H9 (cell line): ENCODE results near the gene ELP1. TPM values are rescaled to one million over a fixed set of nuclear protein-coding genes. Genes with fewer than 3 reads are reported as not detected.

Source experiments
- DNase-seq: peaks from one replicate; pipeline ENCODE4 v3.0.0-alpha.2; 2017
- H2AFZ ChIP-seq: one replicate; pipeline ENCODE4 v1.6.1; 2013; ENCODE audit warnings: mild to moderate bottlenecking, low read length, control low read depth, moderate library complexity
- H2AK5ac ChIP-seq: 2 replicates; pipeline ENCODE4 v1.6.1; 2013; ENCODE audit warnings: low read length, control low read depth, mixed read lengths; ENCODE audit not compliant: insufficient read length
- H2BK120ac ChIP-seq: one replicate; pipeline ENCODE4 v1.6.1; 2013; ENCODE audit warnings: low read depth, mild to moderate bottlenecking, low read length, control low read depth, inconsistent platforms; ENCODE audit not compliant: poor library complexity, severe bottlenecking
- H2BK12ac ChIP-seq: 2 replicates; pipeline ENCODE4 v1.6.1; 2013; ENCODE audit warnings: low read length, control low read depth, mixed read lengths, low read depth; ENCODE audit not compliant: insufficient read length
- H2BK15ac ChIP-seq: 2 replicates; pipeline ENCODE4 v1.6.1; 2013; ENCODE audit warnings: low read depth, low read length, control low read depth
- H2BK20ac ChIP-seq: one replicate; pipeline ENCODE4 v1.6.1; 2013; ENCODE audit warnings: low read depth, mild to moderate bottlenecking, low read length, control low read depth, inconsistent platforms; ENCODE audit not compliant: poor library complexity, severe bottlenecking
- H2BK5ac ChIP-seq: 2 replicates; pipeline ENCODE4 v1.6.1; 2013; ENCODE audit warnings: low read length, control low read depth, mixed read lengths; ENCODE audit not compliant: insufficient read length
- H3K14ac ChIP-seq: 2 replicates; pipeline ENCODE4 v1.6.1; 2013; ENCODE audit warnings: low read length, control low read depth; ENCODE audit not compliant: insufficient read depth
- H3K18ac ChIP-seq: 2 replicates; pipeline ENCODE4 v1.6.1; 2013; ENCODE audit warnings: low read depth, mild to moderate bottlenecking, mixed read lengths, low read length, control low read depth; ENCODE audit not compliant: insufficient read length
- H3K23ac ChIP-seq: 2 replicates; pipeline ENCODE4 v1.6.1; 2013; ENCODE audit warnings: low read length, control low read depth, mixed read lengths, low read depth; ENCODE audit not compliant: insufficient read length
- H3K23me2 ChIP-seq: 2 replicates; pipeline ENCODE4 v1.6.1; 2013; ENCODE audit warnings: low read depth, mild to moderate bottlenecking, mixed read lengths, low read length, control low read depth; ENCODE audit not compliant: insufficient read length, poor library complexity, severe bottlenecking
- H3K27ac ChIP-seq: 2 replicates; pipeline ENCODE4 v1.5.1; 2013; ENCODE audit warnings: low read length, control low read depth, mixed read lengths, low read depth; ENCODE audit not compliant: insufficient read length
- H3K27me3 ChIP-seq: 2 replicates; pipeline ENCODE4 v1.6.1; 2013; ENCODE audit warnings: low read length, control low read depth, inconsistent platforms; ENCODE audit not compliant: insufficient read depth
- H3K4ac ChIP-seq: 2 replicates; pipeline ENCODE4 v1.6.1; 2013; ENCODE audit warnings: low read depth, mild to moderate bottlenecking, control low read depth, inconsistent platforms, low read length, moderate library complexity
- H3K4me1 ChIP-seq: 2 replicates; pipeline ENCODE4 v1.6.1; 2013; ENCODE audit warnings: low read length, control low read depth, inconsistent platforms; ENCODE audit not compliant: insufficient read depth
- H3K4me2 ChIP-seq: 2 replicates; pipeline ENCODE4 v1.6.1; 2013; ENCODE audit warnings: low read length, control low read depth, mixed read lengths; ENCODE audit not compliant: insufficient read length, insufficient read depth
- H3K56ac ChIP-seq: 2 replicates; pipeline ENCODE4 v1.6.1; 2013; ENCODE audit warnings: low read depth, mild to moderate bottlenecking, mixed read lengths, low read length, control low read depth; ENCODE audit not compliant: insufficient read length
- H3K79me1 ChIP-seq: 2 replicates; pipeline ENCODE4 v1.6.1; 2013; ENCODE audit warnings: low read depth, mild to moderate bottlenecking, moderate library complexity, low read length, control low read depth, inconsistent platforms; ENCODE audit not compliant: insufficient read depth, poor library complexity, severe bottlenecking
- H3K79me2 ChIP-seq: 2 replicates; pipeline ENCODE4 v1.6.1; 2013; ENCODE audit warnings: low read length, control low read depth, inconsistent platforms; ENCODE audit not compliant: insufficient read depth
- H3K9ac ChIP-seq: 2 replicates; pipeline ENCODE4 v1.6.1; 2013; ENCODE audit warnings: low read length, control low read depth, mixed read lengths; ENCODE audit not compliant: insufficient read length; ENCODE audit errors: extremely low read depth
- H3K9me3 ChIP-seq: one replicate; pipeline ENCODE4 v1.6.1; 2013; ENCODE audit warnings: low read depth, low read length, inconsistent platforms; ENCODE audit not compliant: control insufficient read depth
- H3T11ph ChIP-seq: one replicate; pipeline ENCODE4 v1.6.1; 2013; ENCODE audit warnings: mild to moderate bottlenecking, low read length, control low read depth, inconsistent platforms
- H4K20me1 ChIP-seq: one replicate; pipeline ENCODE4 v1.6.1; 2013; ENCODE audit not compliant: control insufficient read depth, insufficient read length, insufficient read depth
- H4K5ac ChIP-seq: 2 replicates; pipeline ENCODE4 v1.6.1; 2013; ENCODE audit warnings: low read depth, mild to moderate bottlenecking, mixed read lengths, low read length, control low read depth; ENCODE audit not compliant: insufficient read length
- H4K8ac ChIP-seq: replicated peaks from 2 replicates; pipeline ENCODE4 v1.6.1; 2013; ENCODE audit warnings: low read length, control low read depth, mixed read lengths, low read depth; ENCODE audit not compliant: insufficient read length
- H4K91ac ChIP-seq: 2 replicates; pipeline ENCODE4 v1.6.1; 2013; ENCODE audit warnings: low read depth, mild to moderate bottlenecking, moderate library complexity, mixed read lengths, low read length, control low read depth; ENCODE audit not compliant: insufficient read length
- H3K27ac Mint-ChIP-seq, 3 experiments: 2 replicates in 2 of 3; 3 replicates in 1 of 3; pipeline ENCODE4 v1.8.0; 2020 to 2021; ENCODE audit warnings: mixed read lengths in 3 of 3, mild to moderate bottlenecking in 1 of 3, moderate library complexity in 1 of 3
- H3K27me3 Mint-ChIP-seq: 2 replicates; pipeline ENCODE4 v1.8.0; 2021; ENCODE audit warnings: low read depth, mild to moderate bottlenecking, moderate library complexity, mixed read lengths
- H3K36me3 Mint-ChIP-seq, 3 experiments: 2 replicates in 2 of 3; 3 replicates in 1 of 3; pipeline ENCODE4 v1.8.0; 2020 to 2021; ENCODE audit warnings: low read depth in 3 of 3, mixed read lengths in 3 of 3; ENCODE audit not compliant: insufficient read depth in 1 of 3
- H3K4me1 Mint-ChIP-seq, 2 experiments: 2 replicates each; pipeline ENCODE4 v1.8.0; 2020; ENCODE audit warnings: mixed read lengths in 2 of 2
- H3K4me3 Mint-ChIP-seq, 2 experiments: 2 replicates in 1 of 2; 3 replicates in 1 of 2; pipeline ENCODE4 v1.8.0; 2020 to 2021; ENCODE audit warnings: mild to moderate bottlenecking in 2 of 2, mixed read lengths in 2 of 2, moderate library complexity in 1 of 2
- H3K9me3 Mint-ChIP-seq, 2 experiments: 2 replicates in 1 of 2; 3 replicates in 1 of 2; pipeline ENCODE4 v1.8.0; 2020; ENCODE audit warnings: mild to moderate bottlenecking in 2 of 2, mixed read lengths in 2 of 2, moderate library complexity in 1 of 2
- WGBS: extraction: QIAGEN DNeasy Blood & Tissue Kit; methylation state at CpG from one replicate; pipeline ENCODE4 v1.1.7; 2013; ENCODE audit warnings: missing lambda C conversion rate, low lambda C conversion rate, mixed read lengths; ENCODE audit not compliant: insufficient read length; ENCODE audit errors: extremely low coverage; 5-methylcytosine and 5-hydroxymethylcytosine counted together
- long read RNA-seq: library from polyadenylated mRNA; unstranded; transcript quantifications from one replicate; pipeline ENCODE4 v2.0.0, GENCODE V29; 2020
- total RNA-seq: library from RNA; stranded (reverse); gene quantifications from 2 replicates; pipeline ENCODE4 v1.2.1, GENCODE V29; 2021
- TF ChIP-seq, protein P1 (sequence below): fragments of 200-600 bp; sonication (generic); conservative IDR thresholded peaks from 3 replicates; pipeline ENCODE4 v1.8.0; 2021; ENCODE audit warnings: antibody characterized with exemption, mild to moderate bottlenecking

ELP1 gene, protein sequence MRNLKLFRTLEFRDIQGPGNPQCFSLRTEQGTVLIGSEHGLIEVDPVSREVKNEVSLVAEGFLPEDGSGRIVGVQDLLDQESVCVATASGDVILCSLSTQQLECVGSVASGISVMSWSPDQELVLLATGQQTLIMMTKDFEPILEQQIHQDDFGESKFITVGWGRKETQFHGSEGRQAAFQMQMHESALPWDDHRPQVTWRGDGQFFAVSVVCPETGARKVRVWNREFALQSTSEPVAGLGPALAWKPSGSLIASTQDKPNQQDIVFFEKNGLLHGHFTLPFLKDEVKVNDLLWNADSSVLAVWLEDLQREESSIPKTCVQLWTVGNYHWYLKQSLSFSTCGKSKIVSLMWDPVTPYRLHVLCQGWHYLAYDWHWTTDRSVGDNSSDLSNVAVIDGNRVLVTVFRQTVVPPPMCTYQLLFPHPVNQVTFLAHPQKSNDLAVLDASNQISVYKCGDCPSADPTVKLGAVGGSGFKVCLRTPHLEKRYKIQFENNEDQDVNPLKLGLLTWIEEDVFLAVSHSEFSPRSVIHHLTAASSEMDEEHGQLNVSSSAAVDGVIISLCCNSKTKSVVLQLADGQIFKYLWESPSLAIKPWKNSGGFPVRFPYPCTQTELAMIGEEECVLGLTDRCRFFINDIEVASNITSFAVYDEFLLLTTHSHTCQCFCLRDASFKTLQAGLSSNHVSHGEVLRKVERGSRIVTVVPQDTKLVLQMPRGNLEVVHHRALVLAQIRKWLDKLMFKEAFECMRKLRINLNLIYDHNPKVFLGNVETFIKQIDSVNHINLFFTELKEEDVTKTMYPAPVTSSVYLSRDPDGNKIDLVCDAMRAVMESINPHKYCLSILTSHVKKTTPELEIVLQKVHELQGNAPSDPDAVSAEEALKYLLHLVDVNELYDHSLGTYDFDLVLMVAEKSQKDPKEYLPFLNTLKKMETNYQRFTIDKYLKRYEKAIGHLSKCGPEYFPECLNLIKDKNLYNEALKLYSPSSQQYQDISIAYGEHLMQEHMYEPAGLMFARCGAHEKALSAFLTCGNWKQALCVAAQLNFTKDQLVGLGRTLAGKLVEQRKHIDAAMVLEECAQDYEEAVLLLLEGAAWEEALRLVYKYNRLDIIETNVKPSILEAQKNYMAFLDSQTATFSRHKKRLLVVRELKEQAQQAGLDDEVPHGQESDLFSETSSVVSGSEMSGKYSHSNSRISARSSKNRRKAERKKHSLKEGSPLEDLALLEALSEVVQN (N-terminal part only)
- total RNA-seq, result 34.7 and 38.7 TPM in 2 replicates
- long read RNA-seq, full-length matches to known transcripts, result 18 of 69 reads
- long read RNA-seq, partial matches to known transcripts, result 24 of 69 reads
- long read RNA-seq, other reads (novel, unspliced or antisense), result 27 of 69 reads

DNA sequence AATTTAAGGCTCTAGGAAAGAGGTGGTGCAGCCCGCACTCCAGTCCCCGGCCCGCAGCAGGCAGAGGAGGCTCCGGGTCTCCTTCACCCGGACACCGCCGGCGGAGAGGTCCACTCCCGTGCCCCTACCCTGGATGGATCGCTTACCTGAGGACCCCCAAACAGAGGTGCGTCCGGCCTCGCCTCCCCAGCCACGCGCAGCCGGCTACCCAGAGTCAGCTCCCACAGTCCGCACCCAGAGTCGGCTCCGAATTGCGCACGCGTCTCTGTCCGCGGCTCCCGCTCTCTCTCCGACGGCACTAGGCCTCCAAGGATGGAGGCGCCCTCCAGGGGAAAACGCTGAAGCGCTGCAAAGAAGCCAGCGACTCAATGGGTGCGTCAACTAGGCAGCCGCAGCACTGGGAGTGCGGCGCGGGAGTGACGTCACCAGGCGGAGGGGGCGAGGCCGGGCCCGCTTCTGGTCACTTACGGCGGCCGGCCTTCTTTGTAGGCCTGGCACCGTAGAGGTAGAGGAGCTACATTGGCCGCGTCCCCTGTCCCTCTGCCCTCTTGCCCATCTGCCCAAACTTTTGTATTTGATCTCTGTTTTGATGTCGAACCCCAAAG is at the start of gene ELP1:
ELP1 (minus strand) TSS at position 407 of the 605 bp plus-strand sequence. CDS start 2,978 bp downstream, outside the sequence.
- TF ChIP-seq, protein P1, sequence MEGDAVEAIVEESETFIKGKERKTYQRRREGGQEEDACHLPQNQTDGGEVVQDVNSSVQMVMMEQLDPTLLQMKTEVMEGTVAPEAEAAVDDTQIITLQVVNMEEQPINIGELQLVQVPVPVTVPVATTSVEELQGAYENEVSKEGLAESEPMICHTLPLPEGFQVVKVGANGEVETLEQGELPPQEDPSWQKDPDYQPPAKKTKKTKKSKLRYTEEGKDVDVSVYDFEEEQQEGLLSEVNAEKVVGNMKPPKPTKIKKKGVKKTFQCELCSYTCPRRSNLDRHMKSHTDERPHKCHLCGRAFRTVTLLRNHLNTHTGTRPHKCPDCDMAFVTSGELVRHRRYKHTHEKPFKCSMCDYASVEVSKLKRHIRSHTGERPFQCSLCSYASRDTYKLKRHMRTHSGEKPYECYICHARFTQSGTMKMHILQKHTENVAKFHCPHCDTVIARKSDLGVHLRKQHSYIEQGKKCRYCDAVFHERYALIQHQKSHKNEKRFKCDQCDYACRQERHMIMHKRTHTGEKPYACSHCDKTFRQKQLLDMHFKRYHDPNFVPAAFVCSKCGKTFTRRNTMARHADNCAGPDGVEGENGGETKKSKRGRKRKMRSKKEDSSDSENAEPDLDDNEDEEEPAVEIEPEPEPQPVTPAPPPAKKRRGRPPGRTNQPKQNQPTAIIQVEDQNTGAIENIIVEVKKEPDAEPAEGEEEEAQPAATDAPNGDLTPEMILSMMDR, result no peak; the same call in 2 of the 3 replicates
- H2BK20ac ChIP-seq, result no peak within 1 kb of the TSS
- Mint-ChIP-seq H3K36me3 (peaks cover 2 to 15% (median 7%) of the 10 kb centered on the region in 3 experiments; a peak in 5 of 7 replicates), H3K9me3 (no peaks in the 10 kb centered on the region), H3K27ac (peak within 1 kb of the TSS; percentile 98 to 99 (median 98)), H3K4me1 (peaks cover 12 to 15% of the 10 kb centered on the region in 2 experiments), H3K4me3 (peak within 1 kb of the TSS; percentile 95 to 99), H3K27me3 (no peaks in the 10 kb centered on the region)
- H3K4me2 ChIP-seq, result peak within 1 kb of the TSS; percentile 83
- H3K9ac ChIP-seq, result peak within 1 kb of the TSS; percentile 84
- H3K4ac ChIP-seq, result no peak within 1 kb of the TSS
- H3K79me2 ChIP-seq, result peaks cover 11% of the 10 kb centered on the region
- no peak within 1 kb of the TSS for H2AFZ ChIP-seq
- no peak within 1 kb of the TSS for H4K5ac ChIP-seq
- H3K79me1 ChIP-seq, result no peaks in the 10 kb centered on the region
- H3K4me1 ChIP-seq, result peaks cover 6% of the 10 kb centered on the region
- H3K23ac ChIP-seq, result no peak within 1 kb of the TSS
- no peak within 1 kb of the TSS for H2BK12ac ChIP-seq
- no peak within 1 kb of the TSS for H3T11ph ChIP-seq
- peak; percentile 95 for DNase-seq
- H4K20me1 ChIP-seq, result no peaks in the 10 kb centered on the region
- H3K23me2 ChIP-seq, result peaks cover 10% of the 10 kb centered on the region
- H3K9me3 ChIP-seq, result no peaks in the 10 kb centered on the region
- no peaks in the 10 kb centered on the region for H3K27me3 ChIP-seq
- no peak within 1 kb of the TSS for H2AK5ac ChIP-seq
- H3K18ac ChIP-seq, result peak within 1 kb of the TSS; percentile 44
- no peak within 1 kb of the TSS for H3K56ac ChIP-seq
- no peak within 1 kb of the TSS for H4K91ac ChIP-seq
- no peak within 1 kb of the TSS for H4K8ac ChIP-seq
- no peak within 1 kb of the TSS for H2BK120ac ChIP-seq
- WGBS, result no CpG with 5 or more reads among the region's 48 CpGs
- no peak within 1 kb of the TSS for H2BK5ac ChIP-seq
- no peak within 1 kb of the TSS for H2BK15ac ChIP-seq
- H3K14ac ChIP-seq, result peak within 1 kb of the TSS; percentile 59; the same call in 1 of the 2 replicates
- no peak within 1 kb of the TSS for H3K27ac ChIP-seq
